GM23338 (cell line): ENCODE results near the gene SYT14. TPM values are rescaled to one million over a fixed set of nuclear protein-coding genes. Genes with fewer than 3 reads are reported as not detected.

Source experiments
- ATAC-seq: fragments of 200-7000 bp; cut with Tn5 transposase; 3 replicates; pipeline ENCODE4 v1.9.1; 2020
- DNase-seq: peaks from one replicate; pipeline ENCODE4 v3.0.0-alpha.2; 2015; ENCODE audit warnings: low spot score
- H2AFZ ChIP-seq: fragments of 200-600 bp; sonication (generic); 2 replicates; pipeline ENCODE4 v1.8.0; 2016; ENCODE audit warnings: antibody characterized with exemption, mild to moderate bottlenecking, moderate library complexity
- H3F3A ChIP-seq: fragments of 200-600 bp; sonication (generic); replicated peaks from 2 replicates; pipeline ENCODE4 v1.8.0; 2017; ENCODE audit warnings: antibody characterized with exemption, mixed run types, low read depth
- H3K27ac ChIP-seq: fragments of 200-600 bp; sonication (generic); 2 replicates; pipeline ENCODE4 v1.6.1; 2016; ENCODE audit warnings: low read depth
- H3K27me3 ChIP-seq: fragments of 200-600 bp; sonication (generic); 2 replicates; pipeline ENCODE4 v1.8.0; 2016; ENCODE audit warnings: mild to moderate bottlenecking, mixed run types, moderate library complexity; ENCODE audit not compliant: insufficient read depth
- H3K36me3 ChIP-seq: fragments of 200-600 bp; sonication (generic); 2 replicates; pipeline ENCODE4 v1.8.0; 2016; ENCODE audit warnings: mild to moderate bottlenecking; ENCODE audit not compliant: insufficient read depth
- H3K4me1 ChIP-seq: fragments of 200-600 bp; sonication (generic); 2 replicates; pipeline ENCODE4 v1.8.0; 2016; ENCODE audit warnings: mild to moderate bottlenecking, moderate library complexity; ENCODE audit not compliant: insufficient read depth
- H3K4me2 ChIP-seq: fragments of 200-600 bp; sonication (generic); 2 replicates; pipeline ENCODE4 v1.7.1; 2017; ENCODE audit warnings: mixed run types
- H3K4me3 ChIP-seq: fragments of 200-600 bp; sonication (generic); 2 replicates; pipeline ENCODE4 v1.6.1; 2016; ENCODE audit warnings: mixed run types
- H3K79me2 ChIP-seq: fragments of 200-600 bp; sonication (generic); replicated peaks from 2 replicates; pipeline ENCODE4 v1.8.0; 2017; ENCODE audit warnings: mild to moderate bottlenecking; ENCODE audit not compliant: insufficient read depth
- H3K9me2 ChIP-seq: fragments of 200-600 bp; sonication (generic); 2 replicates; pipeline ENCODE4 v1.8.0; 2017; ENCODE audit not compliant: insufficient read depth
- H4K20me1 ChIP-seq: fragments of 200-600 bp; sonication (generic); replicated peaks from 2 replicates; pipeline ENCODE4 v1.8.0; 2017; ENCODE audit warnings: mild to moderate bottlenecking; ENCODE audit not compliant: insufficient read depth
- H3K27ac Mint-ChIP-seq: 2 replicates; pipeline ENCODE4 v1.8.0; 2020; ENCODE audit warnings: inconsistent platforms, mild to moderate bottlenecking, moderate library complexity, mixed read lengths
- H3K27me3 Mint-ChIP-seq: 3 replicates; pipeline ENCODE4 v1.8.0; 2022; ENCODE audit warnings: low read depth, mild to moderate bottlenecking, moderate library complexity, mixed read lengths, inconsistent platforms; ENCODE audit not compliant: insufficient read depth, poor library complexity
- H3K36me3 Mint-ChIP-seq: 3 replicates; pipeline ENCODE4 v1.8.0; 2021; ENCODE audit warnings: low read depth, mild to moderate bottlenecking, inconsistent platforms, moderate library complexity, mixed read lengths
- H3K4me1 Mint-ChIP-seq: 3 replicates; pipeline ENCODE4 v1.8.0; 2020; ENCODE audit warnings: mild to moderate bottlenecking, inconsistent platforms, mixed read lengths
- H3K4me3 Mint-ChIP-seq: 3 replicates; pipeline ENCODE4 v1.8.0; 2021; ENCODE audit warnings: moderate library complexity, mild to moderate bottlenecking, inconsistent platforms, mixed read lengths
- H3K9me3 Mint-ChIP-seq: 3 replicates; pipeline ENCODE4 v1.8.0; 2020; ENCODE audit warnings: moderate library complexity, mild to moderate bottlenecking, inconsistent platforms, mixed read lengths
- EZH2 ChIP-seq: fragments of 200-600 bp; sonication (generic); IDR thresholded peaks from one replicate; pipeline ENCODE4 v1.8.0; 2017; ENCODE audit warnings: antibody characterized with exemption, mild to moderate bottlenecking, low read depth; ENCODE audit not compliant: unreplicated experiment
- EZH2phosphoT487 ChIP-seq: fragments of 200-600 bp; sonication (generic); IDR thresholded peaks from one replicate; pipeline ENCODE4 v1.8.1; 2018; ENCODE audit warnings: antibody characterized with exemption; ENCODE audit not compliant: unreplicated experiment
- JUNB ChIP-seq: IDR thresholded peaks from one replicate; pipeline ENCODE4 v1.6.1; 2016; ENCODE audit warnings: antibody characterized with exemption; ENCODE audit not compliant: unreplicated experiment
- NANOG ChIP-seq: IDR thresholded peaks from 2 replicates; pipeline ENCODE4 v1.6.1; 2016; ENCODE audit warnings: antibody characterized with exemption, borderline replicate concordance
- POLR2AphosphoS5 ChIP-seq: IDR thresholded peaks from 2 replicates; pipeline ENCODE4 v1.6.1; 2016; ENCODE audit warnings: antibody characterized with exemption, low read depth
- STAT1 ChIP-seq: IDR thresholded peaks from one replicate; pipeline ENCODE4 v1.6.1; 2016; ENCODE audit warnings: antibody characterized with exemption; ENCODE audit not compliant: unreplicated experiment
- ZNF114 ChIP-seq: fragments of 250-450 bp; sonication (Bioruptor Pico); IDR thresholded peaks from 2 replicates; pipeline ENCODE4 v1.5.0; 2020; ENCODE audit warnings: mild to moderate bottlenecking, moderate library complexity
- ZNF331 ChIP-seq: fragments of 250-450 bp; sonication (Bioruptor Pico); IDR thresholded peaks from 2 replicates; pipeline ENCODE4 v1.5.0; 2020; ENCODE audit warnings: low read depth, mild to moderate bottlenecking, moderate library complexity
- polyA plus RNA-seq: library from polyadenylated mRNA; unstranded; fragments of >200 nt; fragmentation: Nextera tagmentation; extraction: Ambion mirVana; gene quantifications from 2 replicates; pipeline ENCODE4 v1.2.1, GENCODE V29; 2016
- total RNA-seq: library from RNA; depleted of rRNA; stranded (reverse); fragments of >200 nt; shearing (Covaris generic); gene quantifications from 2 replicates; pipeline ENCODE4 v1.2.3, GENCODE V29; 2014
- TF ChIP-seq, protein P1 (sequence below): IDR thresholded peaks from 2 replicates; pipeline ENCODE4 v1.6.1; 2016; ENCODE audit warnings: antibody characterized with exemption
- TF ChIP-seq, protein P2 (sequence below): fragments of 250-450 bp; sonication (Bioruptor Pico); IDR thresholded peaks from 2 replicates; pipeline ENCODE4 v1.5.0; 2020; ENCODE audit warnings: mild to moderate bottlenecking, moderate library complexity
- TF ChIP-seq, protein P3 (sequence below): IDR thresholded peaks from one replicate; pipeline ENCODE4 v1.6.1; 2018; ENCODE audit warnings: antibody characterized with exemption; ENCODE audit not compliant: unreplicated experiment

The SYT14 gene
- total and polyA plus RNA-seq, 2 experiments from 2014 or later = 5.2 to 22.4 TPM

DNA sequence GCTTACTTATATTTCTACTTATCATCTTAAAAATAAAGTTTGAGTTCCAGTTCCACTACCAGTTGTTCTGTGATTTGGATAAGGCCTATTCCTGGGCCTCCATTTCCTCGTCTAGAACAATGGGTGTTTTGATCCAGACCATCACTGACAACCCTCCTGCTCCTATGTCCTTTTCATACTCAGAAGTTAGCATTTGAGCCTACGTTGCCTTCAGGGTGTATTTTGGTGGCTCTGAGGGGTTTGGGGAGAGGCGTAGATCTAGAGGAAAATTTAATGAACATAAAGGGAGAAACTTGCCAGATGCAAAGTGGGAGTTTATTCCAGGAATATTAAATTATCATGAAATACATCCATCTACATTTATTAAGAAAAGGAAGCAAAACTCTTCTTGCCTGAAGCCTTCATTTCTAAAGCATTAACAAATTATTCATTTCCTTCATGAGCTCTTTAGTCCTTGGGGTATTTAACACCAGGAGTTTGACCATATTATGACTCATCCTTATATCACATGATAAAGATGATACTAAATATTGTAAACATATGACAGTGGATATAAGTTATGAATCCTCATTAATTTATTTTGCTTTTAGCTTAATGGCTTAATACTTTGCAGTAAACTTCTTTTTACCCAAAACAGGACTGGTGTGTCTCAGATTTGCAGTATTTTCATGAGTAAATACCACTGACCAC lies 47.2 kb upstream of the SYT14 start:
- H3K27ac ChIP-seq = no peak overlapping the region
- no peak for TF ChIP-seq ZNF331 (CRISPR knock-in tag)
- Mint-ChIP-seq H3K27ac (no peak overlapping the region), H3K36me3 (no peaks in the 10 kb centered on the region; the same call in 2 of the 3 replicates), H3K9me3 (no peaks in the 10 kb centered on the region), H3K4me1 (peaks cover 8% of the 10 kb centered on the region; the same call in 2 of the 3 replicates), H3K4me3 (no peak overlapping the region), H3K27me3 (no peaks in the 10 kb centered on the region)
- DNase-seq (no peak), ATAC-seq (no peak)
- H3K27me3 ChIP-seq = peaks cover 10% of the 10 kb centered on the region
- H3K36me3 ChIP-seq = no peaks in the 10 kb centered on the region
- no peak overlapping the region for H2AFZ ChIP-seq
- H3F3A ChIP-seq = no peaks in the 10 kb centered on the region
- no peaks in the 10 kb centered on the region for H3K79me2 ChIP-seq
- no peak overlapping the region for H3K4me3 ChIP-seq
- H3K9me2 ChIP-seq = no peaks in the 10 kb centered on the region
- H3K4me1 ChIP-seq = peaks cover 8% of the 10 kb centered on the region; the same call in 1 of the 2 replicates
- no peaks in the 10 kb centered on the region for H4K20me1 ChIP-seq
- no peak overlapping the region for H3K4me2 ChIP-seq

DNA sequence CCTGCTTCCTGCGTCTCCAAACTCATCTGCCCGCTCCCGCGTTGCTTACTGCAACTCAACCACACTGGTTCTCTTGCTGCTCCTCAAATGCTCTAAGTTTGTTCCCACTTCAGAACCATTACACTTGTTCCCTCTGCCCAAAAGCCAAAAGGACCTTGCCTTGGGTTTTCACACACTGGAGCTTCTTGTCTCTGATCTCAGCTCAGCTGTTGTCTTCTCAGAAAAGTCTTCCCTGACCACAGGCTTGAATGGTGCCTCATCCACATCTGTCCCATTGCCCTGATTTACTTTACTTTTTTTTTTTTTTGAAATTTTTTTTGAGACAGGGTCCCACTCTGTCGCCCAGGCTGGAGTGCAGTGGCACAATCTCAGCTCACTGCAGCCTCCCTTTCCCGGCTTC lies 44.3 kb upstream of the SYT14 start:
- Histone ChIP-seq H3K27ac (no peak overlapping the region), H3K4me3 (no peak overlapping the region), H3K4me2 (no peak overlapping the region), H4K20me1 (no peaks in the 10 kb centered on the region), H2AFZ (peak overlapping the region; percentile 81), H3F3A (no peaks in the 10 kb centered on the region), H3K79me2 (no peaks in the 10 kb centered on the region), H3K27me3 (peaks cover 10% of the 10 kb centered on the region), H3K9me2 (no peaks in the 10 kb centered on the region), H3K36me3 (no peaks in the 10 kb centered on the region), H3K4me1 (peaks cover 3% of the 10 kb centered on the region; the same call in 1 of the 2 replicates)
- H3K4me1 Mint-ChIP-seq = peaks cover 2% of the 10 kb centered on the region; the same call in 2 of the 3 replicates
- DNase-seq = no peak
- H3K36me3 Mint-ChIP-seq = no peaks in the 10 kb centered on the region
- ATAC-seq = no peak
- H3K4me3 Mint-ChIP-seq = no peak overlapping the region
- no peaks in the 10 kb centered on the region for H3K9me3 Mint-ChIP-seq
- H3K27me3 Mint-ChIP-seq = peaks cover 2% of the 10 kb centered on the region
- no peak overlapping the region for H3K27ac Mint-ChIP-seq
- TF ChIP-seq STAT1 (no peak), EZH2phosphoT487 (no peak), POLR2AphosphoS5 (no peak), ZNF114 (no peak), NANOG (no peak), JUNB (no peak), EZH2 (no peak)
- TF ChIP-seq, protein P1, sequence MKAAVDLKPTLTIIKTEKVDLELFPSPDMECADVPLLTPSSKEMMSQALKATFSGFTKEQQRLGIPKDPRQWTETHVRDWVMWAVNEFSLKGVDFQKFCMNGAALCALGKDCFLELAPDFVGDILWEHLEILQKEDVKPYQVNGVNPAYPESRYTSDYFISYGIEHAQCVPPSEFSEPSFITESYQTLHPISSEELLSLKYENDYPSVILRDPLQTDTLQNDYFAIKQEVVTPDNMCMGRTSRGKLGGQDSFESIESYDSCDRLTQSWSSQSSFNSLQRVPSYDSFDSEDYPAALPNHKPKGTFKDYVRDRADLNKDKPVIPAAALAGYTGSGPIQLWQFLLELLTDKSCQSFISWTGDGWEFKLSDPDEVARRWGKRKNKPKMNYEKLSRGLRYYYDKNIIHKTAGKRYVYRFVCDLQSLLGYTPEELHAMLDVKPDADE = no peak
- TF ChIP-seq, protein P2, sequence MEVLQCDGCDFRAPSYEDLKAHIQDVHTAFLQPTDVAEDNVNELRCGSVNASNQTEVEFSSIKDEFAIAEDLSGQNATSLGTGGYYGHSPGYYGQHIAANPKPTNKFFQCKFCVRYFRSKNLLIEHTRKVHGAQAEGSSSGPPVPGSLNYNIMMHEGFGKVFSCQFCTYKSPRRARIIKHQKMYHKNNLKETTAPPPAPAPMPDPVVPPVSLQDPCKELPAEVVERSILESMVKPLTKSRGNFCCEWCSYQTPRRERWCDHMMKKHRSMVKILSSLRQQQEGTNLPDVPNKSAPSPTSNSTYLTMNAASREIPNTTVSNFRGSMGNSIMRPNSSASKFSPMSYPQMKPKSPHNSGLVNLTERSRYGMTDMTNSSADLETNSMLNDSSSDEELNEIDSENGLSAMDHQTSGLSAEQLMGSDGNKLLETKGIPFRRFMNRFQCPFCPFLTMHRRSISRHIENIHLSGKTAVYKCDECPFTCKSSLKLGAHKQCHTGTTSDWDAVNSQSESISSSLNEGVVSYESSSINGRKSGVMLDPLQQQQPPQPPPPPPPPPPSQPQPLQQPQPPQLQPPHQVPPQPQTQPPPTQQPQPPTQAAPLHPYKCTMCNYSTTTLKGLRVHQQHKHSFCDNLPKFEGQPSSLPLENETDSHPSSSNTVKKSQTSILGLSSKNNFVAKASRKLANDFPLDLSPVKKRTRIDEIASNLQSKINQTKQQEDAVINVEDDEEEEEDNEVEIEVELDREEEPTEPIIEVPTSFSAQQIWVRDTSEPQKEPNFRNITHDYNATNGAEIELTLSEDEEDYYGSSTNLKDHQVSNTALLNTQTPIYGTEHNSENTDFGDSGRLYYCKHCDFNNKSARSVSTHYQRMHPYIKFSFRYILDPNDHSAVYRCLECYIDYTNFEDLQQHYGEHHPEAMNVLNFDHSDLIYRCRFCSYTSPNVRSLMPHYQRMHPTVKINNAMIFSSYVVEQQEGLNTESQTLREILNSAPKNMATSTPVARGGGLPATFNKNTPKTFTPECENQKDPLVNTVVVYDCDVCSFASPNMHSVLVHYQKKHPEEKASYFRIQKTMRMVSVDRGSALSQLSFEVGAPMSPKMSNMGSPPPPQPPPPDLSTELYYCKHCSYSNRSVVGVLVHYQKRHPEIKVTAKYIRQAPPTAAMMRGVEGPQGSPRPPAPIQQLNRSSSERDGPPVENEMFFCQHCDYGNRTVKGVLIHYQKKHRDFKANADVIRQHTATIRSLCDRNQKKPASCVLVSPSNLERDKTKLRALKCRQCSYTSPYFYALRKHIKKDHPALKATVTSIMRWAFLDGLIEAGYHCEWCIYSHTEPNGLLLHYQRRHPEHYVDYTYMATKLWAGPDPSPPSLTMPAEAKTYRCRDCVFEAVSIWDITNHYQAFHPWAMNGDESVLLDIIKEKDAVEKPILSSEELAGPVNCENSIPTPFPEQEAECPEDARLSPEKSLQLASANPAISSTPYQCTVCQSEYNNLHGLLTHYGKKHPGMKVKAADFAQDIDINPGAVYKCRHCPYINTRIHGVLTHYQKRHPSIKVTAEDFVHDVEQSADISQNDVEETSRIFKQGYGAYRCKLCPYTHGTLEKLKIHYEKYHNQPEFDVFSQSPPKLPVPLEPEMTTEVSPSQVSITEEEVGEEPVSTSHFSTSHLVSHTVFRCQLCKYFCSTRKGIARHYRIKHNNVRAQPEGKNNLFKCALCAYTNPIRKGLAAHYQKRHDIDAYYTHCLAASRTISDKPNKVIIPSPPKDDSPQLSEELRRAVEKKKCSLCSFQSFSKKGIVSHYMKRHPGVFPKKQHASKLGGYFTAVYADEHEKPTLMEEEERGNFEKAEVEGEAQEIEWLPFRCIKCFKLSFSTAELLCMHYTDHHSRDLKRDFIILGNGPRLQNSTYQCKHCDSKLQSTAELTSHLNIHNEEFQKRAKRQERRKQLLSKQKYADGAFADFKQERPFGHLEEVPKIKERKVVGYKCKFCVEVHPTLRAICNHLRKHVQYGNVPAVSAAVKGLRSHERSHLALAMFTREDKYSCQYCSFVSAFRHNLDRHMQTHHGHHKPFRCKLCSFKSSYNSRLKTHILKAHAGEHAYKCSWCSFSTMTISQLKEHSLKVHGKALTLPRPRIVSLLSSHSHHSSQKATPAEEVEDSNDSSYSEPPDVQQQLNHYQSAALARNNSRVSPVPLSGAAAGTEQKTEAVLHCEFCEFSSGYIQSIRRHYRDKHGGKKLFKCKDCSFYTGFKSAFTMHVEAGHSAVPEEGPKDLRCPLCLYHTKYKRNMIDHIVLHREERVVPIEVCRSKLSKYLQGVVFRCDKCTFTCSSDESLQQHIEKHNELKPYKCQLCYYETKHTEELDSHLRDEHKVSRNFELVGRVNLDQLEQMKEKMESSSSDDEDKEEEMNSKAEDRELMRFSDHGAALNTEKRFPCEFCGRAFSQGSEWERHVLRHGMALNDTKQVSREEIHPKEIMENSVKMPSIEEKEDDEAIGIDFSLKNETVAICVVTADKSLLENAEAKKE = no peak
- TF ChIP-seq, protein P3, sequence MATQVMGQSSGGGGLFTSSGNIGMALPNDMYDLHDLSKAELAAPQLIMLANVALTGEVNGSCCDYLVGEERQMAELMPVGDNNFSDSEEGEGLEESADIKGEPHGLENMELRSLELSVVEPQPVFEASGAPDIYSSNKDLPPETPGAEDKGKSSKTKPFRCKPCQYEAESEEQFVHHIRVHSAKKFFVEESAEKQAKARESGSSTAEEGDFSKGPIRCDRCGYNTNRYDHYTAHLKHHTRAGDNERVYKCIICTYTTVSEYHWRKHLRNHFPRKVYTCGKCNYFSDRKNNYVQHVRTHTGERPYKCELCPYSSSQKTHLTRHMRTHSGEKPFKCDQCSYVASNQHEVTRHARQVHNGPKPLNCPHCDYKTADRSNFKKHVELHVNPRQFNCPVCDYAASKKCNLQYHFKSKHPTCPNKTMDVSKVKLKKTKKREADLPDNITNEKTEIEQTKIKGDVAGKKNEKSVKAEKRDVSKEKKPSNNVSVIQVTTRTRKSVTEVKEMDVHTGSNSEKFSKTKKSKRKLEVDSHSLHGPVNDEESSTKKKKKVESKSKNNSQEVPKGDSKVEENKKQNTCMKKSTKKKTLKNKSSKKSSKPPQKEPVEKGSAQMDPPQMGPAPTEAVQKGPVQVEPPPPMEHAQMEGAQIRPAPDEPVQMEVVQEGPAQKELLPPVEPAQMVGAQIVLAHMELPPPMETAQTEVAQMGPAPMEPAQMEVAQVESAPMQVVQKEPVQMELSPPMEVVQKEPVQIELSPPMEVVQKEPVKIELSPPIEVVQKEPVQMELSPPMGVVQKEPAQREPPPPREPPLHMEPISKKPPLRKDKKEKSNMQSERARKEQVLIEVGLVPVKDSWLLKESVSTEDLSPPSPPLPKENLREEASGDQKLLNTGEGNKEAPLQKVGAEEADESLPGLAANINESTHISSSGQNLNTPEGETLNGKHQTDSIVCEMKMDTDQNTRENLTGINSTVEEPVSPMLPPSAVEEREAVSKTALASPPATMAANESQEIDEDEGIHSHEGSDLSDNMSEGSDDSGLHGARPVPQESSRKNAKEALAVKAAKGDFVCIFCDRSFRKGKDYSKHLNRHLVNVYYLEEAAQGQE = no peak
